Measurements from ENCODE around the gene PRCD. TPM values are rescaled to one million over a fixed set of nuclear protein-coding genes. Genes with fewer than 3 reads are reported as not detected.
"Not testable (repeated sequence)": the region's sequence is repeated elsewhere in the genome, so short reads cannot be mapped to it uniquely, and the experiment has no call there.

Gene PRCD
- total RNA-seq, 1 donor from 2014 or later: 0.52 TPM

DNA sequence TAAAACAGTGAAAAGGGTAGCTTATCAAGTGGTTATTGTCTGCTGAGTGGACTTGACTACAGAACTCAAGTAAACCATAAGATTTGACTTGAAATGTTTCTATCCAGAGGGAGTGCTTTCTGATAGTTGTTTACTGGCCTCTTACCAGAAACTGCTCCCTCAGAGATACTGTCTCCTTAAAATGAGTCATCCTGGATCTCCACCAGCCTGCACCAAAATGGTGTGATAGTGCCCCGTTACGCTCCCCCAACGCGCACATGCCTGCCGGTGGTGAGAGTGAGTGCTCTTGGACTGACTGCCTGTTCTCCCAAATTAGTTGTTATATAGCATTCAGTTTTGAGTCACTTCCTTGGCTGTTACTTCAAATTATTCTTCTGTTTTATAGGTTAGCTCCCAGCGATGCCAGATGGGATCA lies 22.9 kb downstream of the PRCD start:
- peak overlapping the region in 1 of 3 donors; percentile 32 for H3K9ac ChIP-seq (ENCODE audit: low read depth in 1 of 3, low read length in 3 of 3)
- H3K36me3 ChIP-seq (ENCODE audit: control insufficient read depth in 3 of 3, insufficient read depth in 3 of 3, low read length in 3 of 3): peaks cover 12 to 26% (median 23%) of the 10 kb centered on the region in 3 donors
- H3K4me3 ChIP-seq (ENCODE audit: low read length in 3 of 3): peak overlapping the region in 2 of 3 donors; percentile 30 to 35

DNA sequence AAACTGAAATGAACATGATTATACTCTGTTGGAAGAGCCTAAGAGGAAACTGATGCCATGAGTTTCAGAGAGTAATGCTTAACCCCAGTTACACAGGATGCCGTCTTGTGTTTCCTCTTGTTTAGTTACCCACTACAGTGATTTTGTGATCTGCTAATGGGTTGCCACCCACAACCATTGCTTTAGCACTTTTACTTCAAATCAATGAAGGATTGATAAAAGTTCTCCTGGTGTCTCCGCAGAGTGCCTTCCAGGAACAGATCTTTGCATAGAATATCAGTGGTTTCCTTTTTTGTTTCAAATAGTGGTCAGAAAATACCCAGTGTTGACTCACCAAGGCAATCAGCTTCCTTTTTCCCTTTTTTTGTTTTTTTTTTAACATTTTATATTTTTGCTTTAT lies 23.5 kb downstream of the PRCD start:
- Histone ChIP-seq H3K4me1 (ENCODE audit: control insufficient read depth in 3 of 3, insufficient read depth in 3 of 3, low read length in 3 of 3) (peaks cover 51 to 59% (median 55%) of the 10 kb centered on the region in 3 donors), H3K27ac (ENCODE audit: low read depth, low read length) (peak overlapping the region; percentile 58)

More for the DNA sequence above, 22.9 kb downstream of the PRCD start:
- Histone ChIP-seq H3K4me1 (ENCODE audit: control insufficient read depth in 3 of 3, insufficient read depth in 3 of 3, low read length in 3 of 3) (peaks cover 48 to 63% (median 50%) of the 10 kb centered on the region in 3 donors), H3K27ac (ENCODE audit: low read depth, low read length) (peak overlapping the region; percentile 58), H3K9me3 (ENCODE audit: control insufficient read depth in 3 of 3, low read length in 3 of 3) (no peaks in the 10 kb centered on the region), H3K27me3 (ENCODE audit: control insufficient read depth in 3 of 3, insufficient read depth in 3 of 3, low read length in 3 of 3) (no peaks in the 10 kb centered on the region)

DNA sequence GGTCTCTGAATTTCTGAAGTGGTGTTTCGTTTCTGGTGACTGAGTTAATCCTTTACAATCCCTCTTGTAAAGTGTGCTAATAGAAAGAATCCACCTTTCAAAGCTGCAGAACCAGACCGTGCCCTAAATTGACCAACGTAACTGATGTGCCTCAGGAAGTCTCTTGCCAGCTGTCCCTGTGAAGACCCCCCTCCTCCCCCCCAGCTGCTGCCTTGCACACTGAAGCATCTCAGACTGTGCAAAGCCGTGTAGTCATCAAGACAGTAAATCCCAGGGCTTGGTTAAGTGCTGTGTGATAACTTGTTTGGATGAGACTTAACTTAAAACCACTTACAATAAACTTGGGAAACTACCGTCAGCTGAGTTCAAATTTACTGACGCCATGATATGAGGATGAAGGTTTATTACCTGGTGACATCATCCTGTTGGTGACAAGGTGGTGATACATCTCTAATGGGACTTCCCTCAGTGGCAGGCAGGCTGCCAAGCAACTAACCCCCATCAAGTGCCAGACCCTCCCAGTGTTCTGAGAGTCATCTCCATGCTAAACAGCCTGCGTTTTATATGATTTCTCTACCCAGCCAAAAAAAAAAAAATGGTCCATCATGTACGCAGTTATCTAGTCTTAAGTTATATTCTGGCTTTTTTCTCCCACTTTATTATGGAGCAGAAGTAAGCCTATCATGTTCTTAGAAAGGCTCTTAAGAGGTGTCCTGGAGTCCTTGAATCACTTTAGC lies 25.3 kb downstream of the PRCD start:
- H3K27ac ChIP-seq (ENCODE audit: low read depth, low read length); H3K9ac ChIP-seq (ENCODE audit: low read depth in 1 of 3, low read length in 3 of 3); H3K9me3 ChIP-seq (ENCODE audit: control insufficient read depth in 3 of 3, low read length in 3 of 3); H3K4me3 ChIP-seq (ENCODE audit: low read length in 3 of 3); H3K27me3 ChIP-seq (ENCODE audit: control insufficient read depth in 3 of 3, insufficient read depth in 3 of 3, low read length in 3 of 3): not testable (repeated sequence)
- H3K36me3 ChIP-seq (ENCODE audit: control insufficient read depth in 3 of 3, insufficient read depth in 3 of 3, low read length in 3 of 3): peaks cover 12 to 23% (median 21%) of the 10 kb centered on the region in 3 donors
- peaks cover 40 to 51% (median 48%) of the 10 kb centered on the region in 3 donors for H3K4me1 ChIP-seq (ENCODE audit: control insufficient read depth in 3 of 3, insufficient read depth in 3 of 3, low read length in 3 of 3)

More for the DNA sequence above, 23.5 kb downstream of the PRCD start:
- H3K9me3 ChIP-seq (ENCODE audit: control insufficient read depth in 3 of 3, low read length in 3 of 3); H3K4me3 ChIP-seq (ENCODE audit: low read length in 3 of 3); H3K27me3 ChIP-seq (ENCODE audit: control insufficient read depth in 3 of 3, insufficient read depth in 3 of 3, low read length in 3 of 3); H3K9ac ChIP-seq (ENCODE audit: low read depth in 1 of 3, low read length in 3 of 3): not testable (repeated sequence)
- peaks cover 12 to 26% (median 23%) of the 10 kb centered on the region in 3 donors for H3K36me3 ChIP-seq (ENCODE audit: control insufficient read depth in 3 of 3, insufficient read depth in 3 of 3, low read length in 3 of 3)

DNA sequence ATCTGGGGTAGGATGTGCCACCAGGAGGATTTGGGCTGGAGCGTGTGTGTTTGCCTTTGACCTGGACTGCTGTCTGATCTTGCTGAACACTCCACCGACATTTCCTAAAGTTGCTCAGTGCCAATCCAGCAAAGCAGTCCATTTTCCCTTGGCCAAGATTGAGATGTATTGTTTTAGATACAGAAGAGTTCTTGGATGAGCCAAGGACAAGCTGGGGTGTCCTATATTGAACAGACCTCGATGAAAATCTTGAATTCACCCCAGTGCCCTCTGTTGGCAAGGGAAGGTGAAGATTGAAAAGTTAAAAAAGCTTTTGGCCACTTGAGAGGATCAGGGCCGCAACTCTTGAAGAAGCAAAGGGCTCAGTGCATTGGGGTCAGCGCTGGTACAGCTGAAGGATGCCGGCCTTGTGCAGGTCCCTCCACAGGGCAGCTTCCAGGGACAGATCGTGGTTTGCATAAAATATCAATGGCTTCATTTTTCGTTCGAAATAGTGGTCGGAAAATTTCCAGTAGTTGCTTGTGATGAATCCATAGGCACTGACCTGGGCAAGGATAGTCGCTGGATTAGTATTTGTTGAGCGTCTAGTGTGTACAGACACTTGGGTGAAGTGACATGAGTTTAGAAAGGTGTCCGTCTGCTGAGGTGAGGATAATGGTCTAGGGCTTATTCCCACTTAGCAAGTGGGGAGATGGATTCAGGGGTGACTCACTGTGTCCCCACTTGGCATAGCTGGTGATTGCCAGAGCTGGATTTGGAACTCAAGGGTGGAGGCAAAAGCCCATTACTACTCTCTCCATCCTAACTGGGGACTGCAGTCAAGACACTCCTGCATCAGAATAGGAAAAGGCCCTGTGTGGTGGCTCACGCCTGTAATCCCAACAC lies 26.1 kb downstream of the PRCD start:
- Histone ChIP-seq H3K4me1 (ENCODE audit: control insufficient read depth in 3 of 3, insufficient read depth in 3 of 3, low read length in 3 of 3) (peaks cover 39 to 47% (median 46%) of the 10 kb centered on the region in 3 donors), H3K36me3 (ENCODE audit: control insufficient read depth in 3 of 3, insufficient read depth in 3 of 3, low read length in 3 of 3) (peaks cover 14 to 23% (median 21%) of the 10 kb centered on the region in 3 donors), H3K27ac (ENCODE audit: low read depth, low read length) (no peak overlapping the region), H3K4me3 (ENCODE audit: low read length in 3 of 3) (no peak overlapping the region), H3K9me3 (ENCODE audit: control insufficient read depth in 3 of 3, low read length in 3 of 3) (no peaks in the 10 kb centered on the region), H3K27me3 (ENCODE audit: control insufficient read depth in 3 of 3, insufficient read depth in 3 of 3, low read length in 3 of 3) (no peaks in the 10 kb centered on the region), H3K9ac (ENCODE audit: low read depth in 1 of 3, low read length in 3 of 3) (no peak overlapping the region)

DNA sequence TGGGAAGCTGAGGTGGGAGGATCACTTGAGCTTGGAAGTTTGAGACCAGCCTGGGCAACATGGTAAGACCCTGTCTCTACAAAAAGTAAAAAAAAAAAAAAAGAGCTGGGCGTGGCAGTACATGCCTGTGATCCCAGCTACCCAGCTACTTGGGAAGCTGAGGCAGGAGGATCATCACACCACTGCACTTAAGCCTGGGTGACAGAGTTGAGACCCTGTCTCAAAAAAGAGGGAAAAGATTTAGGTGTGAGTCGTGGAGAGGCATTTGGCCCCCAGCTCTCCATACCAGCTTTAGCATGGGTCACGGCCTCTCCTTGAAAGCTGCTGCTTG lies 26.7 kb downstream of the PRCD start:
- H3K36me3 ChIP-seq (ENCODE audit: control insufficient read depth in 3 of 3, insufficient read depth in 3 of 3, low read length in 3 of 3): peaks cover 14 to 23% (median 18%) of the 10 kb centered on the region in 3 donors
- no peak overlapping the region for H3K27ac ChIP-seq (ENCODE audit: low read depth, low read length)
- H3K4me1 ChIP-seq (ENCODE audit: control insufficient read depth in 3 of 3, insufficient read depth in 3 of 3, low read length in 3 of 3): peaks cover 32 to 45% (median 43%) of the 10 kb centered on the region in 3 donors
- H3K9me3 ChIP-seq (ENCODE audit: control insufficient read depth in 3 of 3, low read length in 3 of 3): no peaks in the 10 kb centered on the region
- H3K4me3 ChIP-seq (ENCODE audit: low read length in 3 of 3): no peak overlapping the region
- no peak overlapping the region for H3K9ac ChIP-seq (ENCODE audit: low read depth in 1 of 3, low read length in 3 of 3)
- H3K27me3 ChIP-seq (ENCODE audit: control insufficient read depth in 3 of 3, insufficient read depth in 3 of 3, low read length in 3 of 3): no peaks in the 10 kb centered on the region

- Histone ChIP-seq H3K4me3 (ENCODE audit: low read length in 3 of 3) (no peak overlapping the region), H3K4me1 (ENCODE audit: control insufficient read depth in 3 of 3, insufficient read depth in 3 of 3, low read length in 3 of 3) (peaks cover 28 to 41% (median 38%) of the 10 kb centered on the region in 3 donors), H3K36me3 (ENCODE audit: control insufficient read depth in 3 of 3, insufficient read depth in 3 of 3, low read length in 3 of 3) (peaks cover 14 to 18% (median 16%) of the 10 kb centered on the region in 3 donors), H3K27ac (ENCODE audit: low read depth, low read length) (no peak overlapping the region), H3K27me3 (ENCODE audit: control insufficient read depth in 3 of 3, insufficient read depth in 3 of 3, low read length in 3 of 3) (no peaks in the 10 kb centered on the region), H3K9me3 (ENCODE audit: control insufficient read depth in 3 of 3, low read length in 3 of 3) (no peaks in the 10 kb centered on the region), H3K9ac (ENCODE audit: low read depth in 1 of 3, low read length in 3 of 3) (peak overlapping the region in 1 of 3 donors; percentile 51)
These were observed 27.2 kb downstream of the PRCD start for GRCh38 chr17:76566988-76567431.

GRCh38 chr17:76567634-76568432 lies 28.0 kb downstream of the PRCD start:
- H3K9me3 ChIP-seq (ENCODE audit: control insufficient read depth in 3 of 3, low read length in 3 of 3): no peaks in the 10 kb centered on the region
- peaks cover 14 to 17% (median 15%) of the 10 kb centered on the region in 3 donors for H3K36me3 ChIP-seq (ENCODE audit: control insufficient read depth in 3 of 3, insufficient read depth in 3 of 3, low read length in 3 of 3)
- no peaks in the 10 kb centered on the region for H3K27me3 ChIP-seq (ENCODE audit: control insufficient read depth in 3 of 3, insufficient read depth in 3 of 3, low read length in 3 of 3)
- H3K4me3 ChIP-seq (ENCODE audit: low read length in 3 of 3): no peak overlapping the region
- peaks cover 26 to 36% (median 30%) of the 10 kb centered on the region in 3 donors for H3K4me1 ChIP-seq (ENCODE audit: control insufficient read depth in 3 of 3, insufficient read depth in 3 of 3, low read length in 3 of 3)
- H3K27ac ChIP-seq (ENCODE audit: low read depth, low read length): no peak overlapping the region
- peak overlapping the region in 1 of 3 donors; percentile 51 for H3K9ac ChIP-seq (ENCODE audit: low read depth in 1 of 3, low read length in 3 of 3)

DNA sequence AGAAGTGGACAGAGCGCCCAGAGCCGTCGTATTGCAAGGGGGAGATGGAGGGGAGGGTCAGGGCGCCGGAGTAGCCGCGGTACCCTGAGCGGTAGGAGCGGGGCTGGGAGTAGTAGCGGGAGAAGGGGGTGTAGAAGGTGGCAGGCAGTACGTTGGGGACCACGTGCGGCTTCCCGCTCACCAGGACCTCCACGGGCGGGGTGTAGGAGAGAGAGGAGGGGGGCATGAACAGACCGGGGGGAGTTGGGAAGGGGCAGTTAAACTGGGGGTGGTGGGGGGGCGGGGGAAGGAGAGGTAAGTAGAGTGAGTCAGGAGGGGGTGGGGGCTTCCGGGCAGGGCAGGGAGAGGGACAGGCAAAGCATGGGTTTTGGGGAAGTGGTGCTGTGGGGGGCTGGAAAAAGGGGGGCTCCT lies 29.0 kb downstream of the PRCD start:
- Histone ChIP-seq H3K27ac (ENCODE audit: low read depth, low read length) (no peak overlapping the region), H3K9me3 (ENCODE audit: control insufficient read depth in 3 of 3, low read length in 3 of 3) (no peaks in the 10 kb centered on the region), H3K27me3 (ENCODE audit: control insufficient read depth in 3 of 3, insufficient read depth in 3 of 3, low read length in 3 of 3) (no peaks in the 10 kb centered on the region)

DNA sequence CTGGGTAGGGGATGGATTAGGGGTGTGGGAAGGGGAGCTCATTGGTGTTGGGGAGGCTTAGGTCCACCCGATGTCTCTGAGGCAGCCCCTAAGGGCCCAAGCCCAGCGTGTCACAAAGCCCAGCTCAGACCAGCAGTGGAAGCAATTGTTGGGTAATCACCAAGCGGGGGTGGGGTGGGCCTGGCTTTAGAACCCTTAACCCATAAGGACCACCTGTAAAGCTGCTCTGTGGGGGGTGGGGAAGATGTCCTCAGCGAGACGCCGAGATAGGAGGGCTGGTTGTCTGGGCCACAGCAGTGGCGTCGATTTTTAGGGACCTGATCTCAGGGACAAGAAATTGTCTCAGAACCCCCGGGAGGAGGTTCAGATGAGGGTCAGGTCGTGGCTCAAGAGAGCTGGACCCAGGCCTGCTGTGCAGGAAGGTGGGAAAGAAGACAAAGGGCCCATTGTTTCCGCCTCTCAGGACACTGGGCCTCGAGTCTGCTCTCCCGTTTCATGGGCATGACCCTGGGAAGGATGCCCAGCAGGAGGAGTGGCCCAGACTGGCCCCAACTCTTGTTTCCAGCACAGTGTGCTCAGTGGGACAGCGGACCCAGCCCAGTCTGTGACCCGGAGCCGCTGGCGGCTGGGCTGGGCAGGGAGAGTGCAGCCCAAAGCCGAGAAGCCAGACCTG lies 29.9 kb downstream of the PRCD start:
- no peaks in the 10 kb centered on the region for H3K9me3 ChIP-seq (ENCODE audit: control insufficient read depth in 3 of 3, low read length in 3 of 3)
- peaks cover 24 to 34% (median 28%) of the 10 kb centered on the region in 3 donors for H3K4me1 ChIP-seq (ENCODE audit: control insufficient read depth in 3 of 3, insufficient read depth in 3 of 3, low read length in 3 of 3)
- H3K9ac ChIP-seq (ENCODE audit: low read depth in 1 of 3, low read length in 3 of 3): peak overlapping the region in 2 of 3 donors; percentile 51 to 66
- peaks cover 11 to 14% (median 12%) of the 10 kb centered on the region in 3 donors for H3K36me3 ChIP-seq (ENCODE audit: control insufficient read depth in 3 of 3, insufficient read depth in 3 of 3, low read length in 3 of 3)
- H3K27ac ChIP-seq (ENCODE audit: low read depth, low read length): peak overlapping the region; percentile 58
- H3K4me3 ChIP-seq (ENCODE audit: low read length in 3 of 3): no peak overlapping the region
- H3K27me3 ChIP-seq (ENCODE audit: control insufficient read depth in 3 of 3, insufficient read depth in 3 of 3, low read length in 3 of 3): no peaks in the 10 kb centered on the region

More for the DNA sequence above, 29.0 kb downstream of the PRCD start:
- Histone ChIP-seq H3K9ac (ENCODE audit: low read depth in 1 of 3, low read length in 3 of 3) (no peak overlapping the region), H3K4me3 (ENCODE audit: low read length in 3 of 3) (no peak overlapping the region), H3K36me3 (ENCODE audit: control insufficient read depth in 3 of 3, insufficient read depth in 3 of 3, low read length in 3 of 3) (peaks cover 11 to 17% (median 14%) of the 10 kb centered on the region in 3 donors), H3K4me1 (ENCODE audit: control insufficient read depth in 3 of 3, insufficient read depth in 3 of 3, low read length in 3 of 3) (peaks cover 24 to 34% (median 28%) of the 10 kb centered on the region in 3 donors)
